22Rv1 (cell line): ENCODE results near the gene VSNL1.

Experiments
- H3K27ac ChIP-seq: fragments of 450-650 bp; 2 replicates; pipeline ENCODE4 v1.5.1; 2017
- CTCF ChIP-seq: fragments of 450-650 bp; IDR thresholded peaks from 2 replicates; pipeline ENCODE4 v1.5.1; 2017; ENCODE audit warnings: mild to moderate bottlenecking
- ZFX ChIP-seq: fragments of 450-650 bp; IDR thresholded peaks from 2 replicates; pipeline ENCODE4 v1.6.1; 2017; ENCODE audit warnings: antibody characterized with exemption, borderline replicate concordance

Gene VSNL1

GRCh38 chr2:17634997-17635396 lies 94.5 kb downstream of the VSNL1 start:
- no peak overlapping the region for H3K27ac ChIP-seq
- TF ChIP-seq ZFX (no peak), CTCF (no peak)

- no peak for TF ChIP-seq CTCF
- TF ChIP-seq ZFX, result no peak
These were observed 95.8 kb downstream of the VSNL1 start for GRCh38 chr2:17636257-17636656.

GRCh38 chr2:17637131-17637906 lies 96.8 kb downstream of the VSNL1 start:
- TF ChIP-seq ZFX (no peak), CTCF (no peak)
- no peak overlapping the region for H3K27ac ChIP-seq

More at GRCh38 chr2:17636257-17636656, 95.8 kb downstream of the VSNL1 start:
- no peak overlapping the region for H3K27ac ChIP-seq

- TF ChIP-seq CTCF (no peak), ZFX (no peak)
- no peak overlapping the region for H3K27ac ChIP-seq
These were observed 97.8 kb downstream of the VSNL1 start for GRCh38 chr2:17638196-17638743.

GRCh38 chr2:17640406-17640805 lies 99.9 kb downstream of the VSNL1 start:
- H3K27ac ChIP-seq, result no peak overlapping the region
- TF ChIP-seq ZFX (no peak), CTCF (no peak)

- no peak overlapping the region for H3K27ac ChIP-seq
- TF ChIP-seq CTCF, result no peak
- no peak for TF ChIP-seq ZFX
These were observed 102.6 kb downstream of the VSNL1 start for GRCh38 chr2:17643031-17643615.
